HEK293 (cell line): Measurements from ENCODE around the gene FADS3.

ENCODE experiments used
- CTCF ChIP-seq: fragments of 450-650 bp; formaldehyde crosslinking; IDR thresholded peaks from 2 replicates; pipeline ENCODE4 v1.5.1; 2016; ENCODE audit warnings: missing biosample characterization, missing genetic modification characterization
- PRDM10 ChIP-seq: fragments of 450-650 bp; formaldehyde crosslinking; IDR thresholded peaks from 2 replicates; pipeline ENCODE4 v1.5.1; 2016; ENCODE audit warnings: missing biosample characterization, missing genetic modification characterization
- REST ChIP-seq: fragments of 450-650 bp; formaldehyde crosslinking; IDR thresholded peaks from 2 replicates; pipeline ENCODE4 v1.5.1; 2016; ENCODE audit warnings: missing biosample characterization, missing genetic modification characterization
- TSHZ1 ChIP-seq: fragments of 450-650 bp; formaldehyde crosslinking; IDR thresholded peaks from 2 replicates; pipeline ENCODE4 v1.5.1; 2016; ENCODE audit warnings: missing biosample characterization, missing genetic modification characterization, borderline replicate concordance
- YY1 ChIP-seq: fragments of 450-650 bp; formaldehyde crosslinking; IDR thresholded peaks from 2 replicates; pipeline ENCODE4 v1.5.1; 2018; ENCODE audit warnings: missing biosample characterization, missing genetic modification characterization
- ZNF140 ChIP-seq: fragments of 450-650 bp; formaldehyde crosslinking; IDR thresholded peaks from 2 replicates; pipeline ENCODE4 v1.5.1; 2016; ENCODE audit warnings: missing biosample characterization, missing genetic modification characterization
- ZNF184 ChIP-seq: fragments of 450-650 bp; IDR thresholded peaks from 2 replicates; pipeline ENCODE4 v1.5.1; 2018; ENCODE audit warnings: missing biosample characterization, mild to moderate bottlenecking, missing genetic modification characterization
- ZNF202 ChIP-seq: fragments of 450-650 bp; formaldehyde crosslinking; IDR thresholded peaks from 2 replicates; pipeline ENCODE4 v1.5.1; 2016; ENCODE audit warnings: missing biosample characterization, missing genetic modification characterization, borderline replicate concordance
- ZNF521 ChIP-seq: fragments of 450-650 bp; formaldehyde crosslinking; IDR thresholded peaks from 2 replicates; pipeline ENCODE4 v1.5.1; 2017; ENCODE audit warnings: missing biosample characterization, mild to moderate bottlenecking, missing genetic modification characterization
- ZNF639 ChIP-seq: fragments of 450-650 bp; formaldehyde crosslinking; IDR thresholded peaks from 2 replicates; pipeline ENCODE4 v1.5.1; 2016; ENCODE audit warnings: missing biosample characterization, missing genetic modification characterization
- ZNF704 ChIP-seq: fragments of 450-650 bp; formaldehyde crosslinking; IDR thresholded peaks from 2 replicates; pipeline ENCODE4 v1.5.1; 2016; ENCODE audit warnings: missing biosample characterization, missing genetic modification characterization
- ZNF843 ChIP-seq: fragments of 450-650 bp; formaldehyde crosslinking; IDR thresholded peaks from 2 replicates; pipeline ENCODE4 v1.5.1; 2016; ENCODE audit warnings: missing biosample characterization, missing genetic modification characterization

GRCh38 chr11:61838501-61838900 is 52.8 kb downstream of the FADS3 start:
- no peak for TF ChIP-seq ZNF639 (tag by site-specific recombination)
- TF ChIP-seq ZNF704 (tag by site-specific recombination): no peak
- no peak for TF ChIP-seq ZNF184 (tag by site-specific recombination)
- TF ChIP-seq TSHZ1 (tag by site-specific recombination): no peak
- TF ChIP-seq REST: no peak
- TF ChIP-seq ZNF202: no peak
- TF ChIP-seq ZNF140 (tag by site-specific recombination): no peak
- no peak for TF ChIP-seq PRDM10 (tag by site-specific recombination)
- TF ChIP-seq ZNF521: no peak
- no peak for TF ChIP-seq ZNF843 (tag by site-specific recombination)
- no peak for TF ChIP-seq CTCF (tag by site-specific recombination)
- no peak for TF ChIP-seq YY1 (tag by site-specific recombination)
